Measurements from ENCODE around the gene NUS1.
"Not testable (repeated sequence)": the region's sequence is repeated elsewhere in the genome, so short reads cannot be mapped to it uniquely, and the experiment has no call there.

The NUS1 gene

DNA sequence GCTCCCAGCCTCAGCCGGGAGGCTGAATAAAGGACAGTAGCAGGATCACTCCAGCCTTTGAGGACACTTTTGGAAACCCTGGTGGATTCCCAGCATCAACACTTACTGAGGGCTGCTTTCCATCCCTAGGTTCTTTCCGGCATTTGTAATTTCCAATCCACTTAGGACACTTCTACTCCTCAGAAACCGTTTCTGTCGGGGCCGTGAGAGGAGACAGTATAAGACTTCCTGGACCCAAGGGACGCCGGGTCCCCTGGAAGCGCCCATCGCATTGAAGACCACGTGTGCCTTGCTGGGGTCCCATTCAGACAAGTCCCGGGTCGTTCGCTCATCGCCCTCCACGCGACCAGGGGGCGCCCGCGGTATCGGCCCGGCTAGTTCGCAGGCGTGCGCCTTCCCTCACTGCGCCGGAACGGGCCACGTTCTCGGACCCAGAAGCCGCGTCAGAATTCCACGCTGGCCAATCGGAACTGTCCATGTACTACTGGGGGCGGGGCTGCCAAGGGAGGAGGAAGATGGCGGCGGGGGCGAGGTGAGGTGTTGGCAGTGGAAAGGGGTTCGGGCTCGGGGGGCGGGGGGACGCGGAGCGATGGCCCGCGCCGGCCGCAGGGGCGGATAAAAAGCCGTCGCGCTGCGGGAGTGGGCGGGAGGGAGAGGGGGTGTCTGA lies at the start of gene NUS1:
Gene NUS1, plus strand, starts transcription at position 479 of the 667 bp plus-strand sequence. CDS start 202 bp downstream, outside the sequence.
- DNase-seq: peak; percentile 94 to 97 (median 96)

DNA sequence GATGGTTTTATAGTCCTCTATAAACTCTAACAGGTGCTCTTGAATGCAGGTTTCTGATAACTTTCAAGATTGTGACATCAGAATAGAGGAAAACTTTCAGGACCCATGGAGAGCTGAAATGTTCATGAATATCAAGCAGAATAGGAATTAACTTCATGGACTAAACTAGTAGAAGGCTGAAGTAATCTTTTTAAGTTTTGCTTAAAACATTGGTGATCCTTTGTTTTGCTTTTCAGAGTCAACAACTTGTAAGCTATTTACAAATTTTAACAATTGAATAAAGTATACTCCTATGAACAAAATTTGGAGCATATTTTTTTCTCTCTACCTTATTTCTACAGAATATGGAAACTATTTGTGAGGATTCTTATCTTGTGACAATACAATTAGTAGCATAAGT lies 47.7 kb upstream of the NUS1 start:
- no peak for DNase-seq

DNA sequence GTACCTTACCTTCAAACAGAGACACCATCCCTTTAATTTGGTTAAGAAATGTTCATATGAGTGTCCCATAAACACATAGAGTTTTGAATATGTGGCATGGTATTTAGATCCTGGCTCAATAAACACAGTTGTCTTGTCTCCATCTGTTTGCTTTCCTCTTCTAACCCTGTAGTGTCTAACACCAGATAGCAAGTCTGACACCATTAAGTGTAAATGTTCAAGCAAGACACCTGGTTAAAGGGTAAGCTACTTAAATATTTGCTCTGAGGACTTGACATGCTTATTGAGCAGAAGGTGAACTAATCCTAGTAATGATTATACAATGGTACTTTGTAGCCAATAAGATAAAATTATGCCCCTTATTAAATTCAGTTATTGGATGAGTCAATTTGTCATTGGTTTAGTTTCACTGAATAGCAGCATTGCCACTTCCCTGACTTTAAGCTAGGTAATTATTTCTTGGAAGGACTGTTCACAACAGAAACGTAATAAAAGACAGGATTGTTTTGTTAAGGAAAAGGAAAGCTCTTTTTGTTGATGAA lies 46.1 kb upstream of the NUS1 start:
- no peak for DNase-seq

DNA sequence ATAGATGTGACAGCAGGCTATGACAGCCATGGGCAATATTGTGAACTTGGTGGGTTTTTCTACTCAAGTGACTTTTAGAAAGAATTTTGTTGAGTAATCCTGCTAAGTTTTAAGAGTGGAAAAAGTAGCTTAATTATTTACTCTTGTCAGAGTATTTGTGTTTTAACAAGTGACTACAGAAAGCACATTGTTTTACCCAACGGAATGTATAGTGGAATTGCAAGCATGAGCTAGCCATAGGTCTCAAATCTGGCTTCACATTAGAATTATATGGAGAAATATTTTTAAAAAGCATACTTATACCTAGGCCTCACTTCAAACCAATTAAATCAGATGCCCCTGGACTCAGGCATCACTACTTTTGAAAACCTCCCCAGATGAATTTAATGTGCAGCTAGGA lies 37.5 kb upstream of the NUS1 start:
- no peak for DNase-seq

DNA sequence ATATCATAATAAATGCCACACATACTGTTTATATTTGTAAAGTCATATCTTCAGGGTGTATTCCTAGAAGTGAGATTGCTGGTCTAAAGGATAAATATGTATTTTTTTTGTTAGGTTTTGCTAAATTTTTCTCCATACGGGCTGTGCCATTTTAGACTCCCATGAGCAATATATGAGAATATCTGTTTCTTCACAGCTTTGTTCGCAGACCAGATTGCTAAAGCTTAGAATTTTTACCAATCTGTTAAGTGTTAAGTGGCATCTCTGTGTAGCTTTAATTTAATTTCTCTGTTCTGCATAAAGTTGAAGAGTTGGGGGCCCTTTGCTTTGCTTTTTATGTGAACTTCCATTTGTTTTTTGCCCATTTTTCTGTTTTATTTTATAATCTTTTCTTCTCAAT lies 32.3 kb upstream of the NUS1 start:
- DNase-seq: no peak

GRCh38 chr6:117651984-117652383 lies 23.3 kb upstream of the NUS1 start:
- not testable (repeated sequence) for DNase-seq

- no peak for DNase-seq
Measured at GRCh38 chr6:117653949-117654348, 21.3 kb upstream of the NUS1 start.

DNA sequence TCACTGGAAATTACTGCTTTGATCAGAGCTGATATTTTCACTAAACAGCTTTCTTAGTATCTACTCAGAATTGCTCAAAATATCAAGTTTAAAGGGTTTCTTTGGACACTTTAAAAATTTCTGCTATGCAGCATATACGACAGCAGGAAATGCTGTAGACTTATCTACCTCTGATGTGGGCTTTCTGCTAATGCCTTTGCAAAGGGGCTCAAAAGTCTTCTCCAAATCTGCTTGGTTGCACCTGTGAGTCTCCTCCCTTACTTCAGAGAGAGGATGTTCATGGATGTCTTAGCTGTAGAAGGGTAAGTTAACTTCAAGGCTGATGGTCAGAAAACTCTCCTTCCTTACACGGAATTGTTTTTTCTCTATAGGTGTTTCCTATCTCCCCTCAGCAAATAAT lies 19.9 kb upstream of the NUS1 start:
- peak in 2 of 6 experiments; percentile 2 to 12 for DNase-seq

GRCh38 chr6:117666881-117667280 lies 8.4 kb upstream of the NUS1 start:
- no peak for DNase-seq

DNA sequence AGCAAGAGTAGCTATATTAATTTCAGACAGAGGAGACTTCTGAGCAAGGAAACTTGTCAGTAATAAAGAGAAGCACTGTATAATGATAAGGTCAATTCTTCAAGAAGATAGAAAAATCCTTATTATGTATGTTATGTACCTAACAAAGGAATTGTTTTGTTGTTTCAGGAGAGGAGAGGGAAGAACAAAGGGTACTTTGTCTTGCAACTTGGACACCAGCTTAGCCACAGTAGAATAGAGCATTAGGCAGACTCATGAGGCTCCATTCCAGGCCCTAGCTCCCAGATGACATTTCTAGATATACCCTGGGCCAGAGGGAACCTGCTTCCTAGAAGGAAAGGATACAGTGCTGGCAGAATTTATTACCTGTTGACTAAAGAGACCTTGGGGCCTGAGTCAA lies 6.5 kb upstream of the NUS1 start:
- DNase-seq: no peak

DNA sequence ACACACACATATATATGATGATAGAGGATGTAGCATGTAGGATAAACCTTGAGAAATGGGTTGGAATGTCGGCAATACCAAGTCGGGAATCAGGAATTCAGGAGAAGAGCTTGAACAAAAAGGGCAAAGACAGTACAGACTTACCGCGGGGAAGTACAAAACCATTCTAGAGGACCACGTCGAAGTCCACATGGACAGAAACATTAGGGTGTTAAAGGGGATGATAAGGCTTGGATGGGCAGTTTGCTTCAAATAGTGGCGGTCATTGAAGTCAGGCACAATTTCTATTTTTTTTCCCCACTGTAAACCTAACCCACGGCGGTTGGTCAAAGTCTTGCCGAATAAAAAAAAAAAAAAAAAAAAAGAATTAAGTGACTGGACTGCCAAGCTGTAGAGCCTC lies 766 bp upstream of the NUS1 start:
- no peak for DNase-seq

DNA sequence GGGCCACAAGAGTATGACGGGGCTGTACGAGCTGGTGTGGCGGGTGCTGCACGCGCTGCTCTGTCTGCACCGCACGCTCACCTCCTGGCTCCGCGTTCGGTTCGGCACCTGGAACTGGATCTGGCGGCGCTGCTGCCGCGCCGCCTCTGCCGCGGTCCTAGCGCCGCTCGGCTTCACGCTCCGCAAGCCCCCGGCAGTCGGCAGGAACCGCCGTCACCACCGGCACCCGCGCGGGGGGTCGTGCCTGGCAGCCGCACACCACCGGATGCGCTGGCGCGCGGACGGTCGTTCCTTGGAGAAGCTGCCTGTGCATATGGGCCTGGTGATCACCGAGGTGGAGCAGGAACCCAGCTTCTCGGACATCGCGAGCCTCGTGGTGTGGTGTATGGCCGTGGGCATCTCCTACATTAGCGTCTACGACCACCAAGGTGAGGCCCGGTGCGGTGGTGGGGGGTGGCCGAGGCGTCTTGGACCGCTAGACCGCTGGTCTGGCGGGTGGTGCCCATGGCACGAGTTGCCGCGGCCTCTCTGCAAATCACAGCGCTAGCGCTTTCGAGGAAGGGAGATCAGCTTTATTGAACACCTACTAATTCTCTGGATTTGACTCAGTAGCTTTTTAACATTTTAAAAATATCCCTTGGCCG lies 511 bp downstream of the NUS1 start:
- DNase-seq: peak in 1 of 6 experiments; percentile 20

- peak in 1 of 6 experiments; percentile 3 for DNase-seq
Measured at GRCh38 chr6:117676577-117677218, 1.4 kb downstream of the NUS1 start.

GRCh38 chr6:117677553-117678141 lies 2.4 kb downstream of the NUS1 start:
- no peak for DNase-seq

- no peak for DNase-seq
Measured at GRCh38 chr6:117681162-117681741, 6.0 kb downstream of the NUS1 start.

- no peak for DNase-seq
Measured at GRCh38 chr6:117684749-117685148, 9.5 kb downstream of the NUS1 start.

- DNase-seq: no peak
Measured at GRCh38 chr6:117685359-117685758, 10.1 kb downstream of the NUS1 start.

DNA sequence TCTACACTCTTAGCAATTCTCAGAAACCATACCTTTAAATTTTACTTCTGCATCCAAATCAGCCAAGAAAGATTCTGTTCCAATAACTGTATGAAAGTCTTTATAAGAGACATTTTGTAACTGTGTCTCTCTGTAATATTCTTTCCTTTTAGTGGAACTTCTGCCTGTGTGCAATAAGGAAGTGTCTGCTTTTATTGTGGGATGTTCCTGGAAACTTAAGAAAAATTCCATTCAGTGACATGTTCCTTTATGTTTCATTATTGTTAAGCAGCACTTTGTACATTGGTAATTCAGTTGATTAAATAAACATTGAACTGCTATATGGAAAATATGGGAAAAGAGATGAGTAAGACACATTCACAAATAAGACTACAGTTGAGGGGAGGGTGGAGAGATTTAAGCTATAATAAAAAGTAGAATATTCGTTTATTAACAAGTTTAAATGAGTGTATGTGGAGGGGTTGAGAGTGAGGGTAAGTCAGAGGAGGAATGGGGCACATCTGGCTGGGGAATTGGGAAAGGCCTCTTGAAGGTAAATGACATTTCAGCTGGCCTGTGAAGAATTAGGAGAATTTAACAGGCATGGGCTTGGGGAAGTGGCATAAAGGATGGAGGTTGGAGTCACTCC lies 11.9 kb downstream of the NUS1 start:
- no peak for DNase-seq

- not testable (repeated sequence) for DNase-seq
Measured at GRCh38 chr6:117689584-117689983, 14.3 kb downstream of the NUS1 start.

DNA sequence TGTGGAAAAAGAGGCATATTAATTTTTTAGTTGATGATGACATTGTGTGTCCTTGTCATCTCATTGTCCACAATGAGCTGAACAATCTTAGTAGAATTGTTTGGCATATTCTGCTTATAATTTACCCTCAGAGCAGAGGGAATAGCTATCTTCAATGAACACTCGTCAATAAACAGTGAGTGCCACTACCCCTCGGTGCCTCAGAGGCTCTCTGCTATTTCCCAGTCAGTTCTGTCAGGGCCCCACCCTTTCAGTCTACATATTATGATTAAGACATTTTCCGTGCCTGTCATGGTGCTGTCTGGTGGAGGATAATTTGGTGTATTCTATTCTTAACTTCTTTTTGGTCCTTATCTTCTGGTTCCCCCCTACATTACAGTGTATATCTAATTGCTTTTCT lies 31.2 kb downstream of the NUS1 start:
- no peak for DNase-seq

DNA sequence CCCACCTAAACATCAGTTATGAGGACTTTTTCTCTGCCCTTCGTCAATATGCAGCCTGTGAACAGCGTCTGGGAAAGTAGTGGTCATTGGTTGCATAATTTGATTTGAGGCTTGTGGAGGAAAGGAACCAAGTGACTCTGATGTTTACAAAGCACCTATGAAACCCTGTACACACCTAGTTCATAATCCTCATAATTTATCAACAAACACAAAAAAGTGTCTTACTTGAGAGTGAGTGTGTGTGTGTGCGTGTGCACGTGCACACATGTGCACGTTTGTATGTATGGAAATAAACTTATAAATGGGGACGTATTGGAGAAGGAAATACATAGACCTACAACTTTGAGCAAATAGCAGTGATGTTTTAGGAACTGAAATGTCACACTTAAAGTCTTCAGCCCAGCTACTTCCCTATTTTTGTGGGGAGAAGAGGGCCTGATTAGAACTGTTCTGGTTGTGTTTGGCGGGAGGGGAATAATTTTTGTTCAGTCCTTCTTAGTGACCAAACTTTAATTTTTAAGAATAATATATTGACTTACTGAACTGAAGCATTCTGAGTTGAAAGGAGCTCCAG lies 31.8 kb downstream of the NUS1 start:
- not testable (repeated sequence) for DNase-seq

DNA sequence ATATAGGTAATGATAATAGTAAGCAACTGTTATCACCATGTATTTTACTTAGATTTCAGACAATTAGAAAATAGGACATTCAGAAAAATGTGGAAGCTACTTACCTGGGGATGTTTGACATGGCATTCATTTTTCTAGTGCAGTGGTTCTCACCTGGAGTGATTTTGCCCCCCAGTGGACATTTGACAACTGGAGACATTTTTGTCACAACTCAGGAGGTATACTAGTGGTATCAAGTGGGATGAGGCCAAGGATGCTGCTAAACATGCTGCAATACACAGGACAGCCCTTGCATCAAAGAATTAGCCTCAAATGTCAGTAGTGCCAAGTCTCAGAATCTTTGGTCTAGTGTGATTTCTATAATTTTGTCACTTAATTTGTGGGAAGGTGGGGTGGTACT lies 36.1 kb downstream of the NUS1 start:
- no peak for DNase-seq

All from stimulated activated naive CD4-positive, alpha-beta T cell (primary cell).